Right lobe of liver (tissue), 6 donors: ENCODE measurements around the gene METTL16. TPM values are rescaled to one million over a fixed set of nuclear protein-coding genes. Genes with fewer than 3 reads are reported as not detected.

Experiments used
- ATAC-seq, 4 donors: fragments of 200-7000 bp; cut with Tn5 transposase; one replicate each; pipeline ENCODE4 v1.9.1; 2020; ENCODE audit warnings: mild to moderate bottlenecking in 4 of 4, moderate library complexity in 4 of 4
- DNase-seq, 3 donors: peaks; one replicate each; pipeline ENCODE4 v3.0.0-alpha.2; 2020
- H3K27ac ChIP-seq, 3 donors: fragments of 200-600 bp; one replicate each; pipeline ENCODE4 v1.8.0; 2022
- H3K27me3 ChIP-seq, 2 donors: fragments of 200-600 bp; one replicate each; pipeline ENCODE4 v1.8.0; 2022
- H3K36me3 ChIP-seq, 4 donors: fragments of 200-600 bp; sonication (generic) in 1 of 4; one replicate each; pipeline versions ENCODE4 v1.5.1 to v1.8.0; 2017 to 2022; ENCODE audit warnings: control low read depth in 1 of 4
- H3K4me1 ChIP-seq, 4 donors: fragments of 200-600 bp; sonication (generic) in 1 of 4; one replicate each; pipeline versions ENCODE4 v1.5.1 to v1.8.0; 2017 to 2022; ENCODE audit warnings: control low read depth in 1 of 4
- H3K4me3 ChIP-seq, 3 donors: fragments of 200-600 bp; one replicate each; pipeline ENCODE4 v1.8.0; 2022
- H3K9me3 ChIP-seq, 4 donors: fragments of 200-600 bp; sonication (generic) in 1 of 4; one replicate each; pipeline versions ENCODE4 v1.5.1 to v1.8.0; 2017 to 2022; ENCODE audit warnings: control low read depth in 1 of 4
- CTCF ChIP-seq, 4 donors: fragments of 200-600 bp in 3 of 4; fragments of 450-650 bp in 1 of 4; IDR thresholded peaks; one replicate each; pipeline versions ENCODE4 v1.5.1 to v1.8.0; 2016 to 2022; ENCODE audit warnings: antibody characterized with exemption in 4 of 4, mild to moderate bottlenecking in 2 of 4
- POLR2A ChIP-seq: fragments of 450-650 bp; IDR thresholded peaks from one replicate; pipeline ENCODE4 v1.6.1; 2017; ENCODE audit warnings: antibody characterized with exemption, mild to moderate bottlenecking
- WGBS: methylation state at CpG from one replicate; pipeline ENCODE4 v1.1.6; 2018; ENCODE audit warnings: low coverage, low lambda C conversion rate; ENCODE audit not compliant: insufficient coverage; ENCODE audit errors: missing lambda C conversion rate; 5-methylcytosine and 5-hydroxymethylcytosine counted together
- intact Hi-C, 2 donors: fragments of 100-400 bp; cut with DNase I; formaldehyde crosslinking; loops; one replicate each; pipeline versions ENCODE4 v1.11.2 to v1.14.1; 2022
- total RNA-seq, 6 experiments: library from RNA; depleted of rRNA in 2 of 6; stranded (reverse); fragments of >200 nt in 2 of 6; fragmentation: NEBNext Ultra II Directional in 3 of 6; extraction: Animal tissue kit (Norgen Biotek cat#: 25700) in 3 of 6; gene quantifications; one replicate each; pipeline versions ENCODE4 v1.1.0 to v1.2.4, GENCODE V29; 2016 to 2023
- donor health status: DM: no; HTN: yes; CAD: no.
- donor health status: DM: no; HTN: no; CAD: no.
- donor health status: DM: no; HTN: no; CAD: no.
- donor health status: DM: no; HTN: yes; CAD: no.
- donor health status: DM: no; HTN: yes; CAD: no.

The METTL16 gene
- total RNA-seq, 6 experiments from 2014 or later, result 8.4 to 12.1 (median 9.3) TPM

DNA sequence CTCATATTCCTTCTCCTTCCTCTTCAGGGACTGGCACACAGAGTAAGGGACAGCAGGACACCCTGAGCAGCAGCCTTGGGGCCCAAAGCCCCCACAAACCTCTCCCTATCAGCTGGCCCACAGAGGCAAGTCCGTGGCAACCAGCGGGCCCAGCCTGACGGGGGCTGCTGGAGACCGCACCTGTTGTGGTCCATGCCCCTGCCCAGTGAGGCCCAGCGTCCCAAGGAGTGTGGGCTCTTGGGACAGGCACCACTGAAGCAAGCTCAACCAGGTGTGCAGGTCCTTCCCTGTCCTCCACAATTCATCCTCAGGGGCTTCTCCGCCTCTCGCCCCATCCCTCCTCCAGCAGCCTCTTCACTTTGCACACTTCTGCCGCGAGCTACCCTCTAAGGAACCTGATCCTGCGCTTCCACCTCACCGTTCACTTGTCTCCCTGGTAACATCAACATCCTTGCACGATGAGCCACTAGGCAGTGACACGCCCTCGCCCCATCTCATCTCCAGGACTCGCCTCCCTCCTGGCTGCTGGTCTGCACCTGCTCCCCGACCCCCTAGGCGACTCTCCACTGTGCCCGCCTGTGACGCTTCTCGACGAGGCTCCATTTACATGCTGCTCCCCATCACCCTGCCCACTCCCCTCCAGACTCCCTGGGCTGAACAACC is 123.5 kb downstream of the METTL16 start:
- Histone ChIP-seq H3K4me1 (peaks cover 0 to 21% (median 10%) of the 10 kb centered on the region in 4 donors), H3K27me3 (no peaks in the 10 kb centered on the region), H3K9me3 (no peaks in the 10 kb centered on the region), H3K4me3 (no peak overlapping the region), H3K27ac (no peak overlapping the region), H3K36me3 (peaks cover 0 to 13% (median 3%) of the 10 kb centered on the region in 4 donors)
- TF ChIP-seq POLR2A (no peak), CTCF (IDR thresholded peaks at IDR 0.05) (no peak)
- ATAC-seq, result no peak
- WGBS, result 96% methylated on average over 13 of the region's 21 CpGs
- DNase-seq, result no peak
- intact Hi-C loops, result no loop called here

DNA sequence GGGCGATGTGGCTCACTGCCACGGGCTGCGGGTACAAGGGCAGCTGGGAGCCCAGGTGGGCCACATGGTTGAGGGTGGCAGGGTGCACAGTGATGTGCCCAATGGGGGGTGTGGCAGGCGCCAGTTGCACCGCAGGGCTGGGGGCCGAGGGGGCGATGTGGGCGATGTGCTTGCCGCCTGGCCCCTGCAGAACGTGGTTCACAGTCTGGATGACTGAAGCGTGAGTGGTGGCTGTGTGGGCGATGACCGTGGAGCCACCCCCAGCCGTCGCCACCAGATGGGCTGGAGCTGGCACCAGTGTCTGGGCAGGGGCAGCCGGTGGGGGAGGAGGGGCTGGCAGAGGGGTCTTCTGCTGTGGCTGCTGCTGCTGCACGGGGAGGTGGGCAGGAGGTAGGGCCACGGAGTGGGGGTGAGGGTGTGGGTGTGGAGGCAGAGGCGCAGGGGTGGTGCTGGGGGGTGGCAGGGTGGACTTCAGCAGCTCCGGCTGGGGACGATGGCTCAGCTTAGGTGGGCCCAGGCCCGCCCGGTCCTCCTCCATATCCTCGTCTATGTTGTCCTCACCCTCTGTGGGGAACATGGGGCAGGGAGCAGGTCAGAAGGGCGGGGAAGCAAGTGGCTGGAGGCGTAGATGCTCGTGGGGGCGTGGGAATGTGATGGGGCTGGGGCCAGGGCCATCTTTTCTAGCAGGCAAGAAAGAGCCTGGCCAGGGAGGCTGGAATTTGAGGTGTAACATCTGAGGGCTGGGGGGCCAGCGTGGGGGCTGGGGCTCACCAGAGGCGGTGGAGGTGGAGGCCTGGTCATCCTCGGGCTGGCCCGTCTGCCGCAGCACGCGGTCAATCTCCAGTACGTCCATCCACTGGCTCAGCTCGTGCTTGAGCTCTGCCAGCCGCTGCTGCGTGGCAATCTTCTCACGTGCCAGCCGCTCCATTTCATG is 124.3 kb downstream of the METTL16 start:
- peaks cover 0 to 28% (median 13%) of the 10 kb centered on the region in 4 donors for H3K4me1 ChIP-seq
- no peaks in the 10 kb centered on the region for H3K27me3 ChIP-seq
- H3K36me3 ChIP-seq, result peaks cover 0 to 13% (median 3%) of the 10 kb centered on the region in 4 donors
- TF ChIP-seq POLR2A (no peak), CTCF (IDR thresholded peaks at IDR 0.05) (no peak)
- no peak overlapping the region for H3K4me3 ChIP-seq
- intact Hi-C loops, result no loop called here
- 75% methylated on average over 4 of the region's 41 CpGs for WGBS
- no peak for DNase-seq
- no peak overlapping the region for H3K27ac ChIP-seq
- no peak for ATAC-seq
- H3K9me3 ChIP-seq, result no peaks in the 10 kb centered on the region

DNA sequence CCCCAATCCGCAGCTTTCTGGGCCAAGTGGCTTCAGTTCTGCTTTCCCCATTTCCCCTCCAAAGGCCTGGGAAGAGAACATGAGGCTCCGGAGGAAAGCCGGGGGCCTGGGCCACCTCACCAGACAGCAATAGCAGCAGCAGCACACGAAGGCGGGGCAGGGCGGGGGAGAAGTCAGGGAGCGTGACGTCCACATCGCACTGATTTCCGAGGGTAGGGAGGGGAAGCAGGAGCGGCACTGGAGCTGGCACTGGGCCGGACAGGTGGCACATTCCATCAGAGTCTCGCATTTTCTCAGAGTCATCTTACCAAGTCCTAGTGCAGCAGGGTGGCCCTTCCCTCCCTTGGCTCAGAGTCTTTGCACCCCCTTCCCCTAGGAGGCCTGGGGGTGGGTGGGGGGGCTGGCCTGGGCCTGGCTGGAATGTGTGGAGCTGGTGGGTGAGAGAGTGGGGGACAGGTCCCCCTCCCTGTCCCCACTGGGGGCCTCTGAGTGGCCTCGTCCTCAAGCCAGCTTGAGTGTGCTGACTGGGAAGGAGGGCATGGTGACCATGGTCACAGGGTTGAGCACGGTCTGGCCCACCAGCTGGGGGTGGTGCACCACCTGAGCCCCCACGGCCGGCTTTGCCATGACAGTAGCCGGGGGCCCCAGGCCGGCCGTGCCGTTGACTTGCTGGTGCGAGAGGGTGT is 125.1 kb downstream of the METTL16 start:
- no peak overlapping the region for H3K4me3 ChIP-seq
- DNase-seq (no peak), ATAC-seq (no peak)
- peaks cover 0 to 21% (median 9%) of the 10 kb centered on the region in 4 donors for H3K4me1 ChIP-seq
- H3K36me3 ChIP-seq, result peaks cover 0 to 13% (median 3%) of the 10 kb centered on the region in 4 donors
- 82% methylated on average over 2 of the region's 22 CpGs for WGBS
- H3K27me3 ChIP-seq, result no peaks in the 10 kb centered on the region
- H3K27ac ChIP-seq, result no peak overlapping the region
- TF ChIP-seq POLR2A (no peak), CTCF (IDR thresholded peaks at IDR 0.05) (no peak)
- intact Hi-C loops, result no loop called here
- H3K9me3 ChIP-seq, result no peaks in the 10 kb centered on the region
